Measurements from ENCODE around the gene CBY1.

CBY1 gene

GRCh38 chr22:38649841-38650522 lies 6.5 kb upstream of the CBY1 start:
- H3K36me3 ChIP-seq (ENCODE audit: control insufficient read depth, insufficient read depth, low read length), result peaks cover 4% of the 10 kb centered on the region
- H3K9me3 ChIP-seq (ENCODE audit: control insufficient read depth, low read length), result no peaks in the 10 kb centered on the region
- H3K4me3 ChIP-seq (ENCODE audit: extremely low read depth, insufficient read depth, low read length, poor library complexity, severe bottlenecking), result no peak overlapping the region
- H3K27ac ChIP-seq (ENCODE audit: low read depth, low read length, severe bottlenecking), result no peak overlapping the region
- H3K4me1 ChIP-seq (ENCODE audit: control insufficient read depth, insufficient read depth, low read length, poor library complexity, severe bottlenecking), result no peaks in the 10 kb centered on the region
- WGBS, 2 experiments (ENCODE audit: insufficient coverage in 2 of 2), result 88% methylated on average over 1 of the region's 5 CpGs; no CpG with 5 or more reads in 1 of the 2 experiments

GRCh38 chr22:38652859-38653258 lies 3.6 kb upstream of the CBY1 start:
- no peak overlapping the region for H3K27ac ChIP-seq (ENCODE audit: low read depth, low read length, severe bottlenecking)
- H3K9me3 ChIP-seq (ENCODE audit: control insufficient read depth, low read length), result no peaks in the 10 kb centered on the region
- H3K4me3 ChIP-seq (ENCODE audit: extremely low read depth, insufficient read depth, low read length, poor library complexity, severe bottlenecking), result no peak overlapping the region
- H3K36me3 ChIP-seq (ENCODE audit: control insufficient read depth, insufficient read depth, low read length), result no peaks in the 10 kb centered on the region
- H3K4me1 ChIP-seq (ENCODE audit: control insufficient read depth, insufficient read depth, low read length, poor library complexity, severe bottlenecking), result no peaks in the 10 kb centered on the region

GRCh38 chr22:38653741-38654140 lies 2.7 kb upstream of the CBY1 start:
- Histone ChIP-seq H3K36me3 (ENCODE audit: control insufficient read depth, insufficient read depth, low read length) (no peaks in the 10 kb centered on the region), H3K4me1 (ENCODE audit: control insufficient read depth, insufficient read depth, low read length, poor library complexity, severe bottlenecking) (no peaks in the 10 kb centered on the region), H3K4me3 (ENCODE audit: extremely low read depth, insufficient read depth, low read length, poor library complexity, severe bottlenecking) (no peak overlapping the region), H3K9me3 (ENCODE audit: control insufficient read depth, low read length) (no peaks in the 10 kb centered on the region), H3K27ac (ENCODE audit: low read depth, low read length, severe bottlenecking) (no peak overlapping the region)
- 96 to 98% methylated on average over 6 of the region's 8 CpGs for WGBS, 2 experiments (ENCODE audit: insufficient coverage in 2 of 2)

- no peaks in the 10 kb centered on the region for H3K9me3 ChIP-seq (ENCODE audit: control insufficient read depth, low read length)
- no peaks in the 10 kb centered on the region for H3K4me1 ChIP-seq (ENCODE audit: control insufficient read depth, insufficient read depth, low read length, poor library complexity, severe bottlenecking)
- 6 to 7% methylated on average over 14 to 19 of the region's 22 CpGs for WGBS, 2 experiments (ENCODE audit: insufficient coverage in 2 of 2)
- no peaks in the 10 kb centered on the region for H3K36me3 ChIP-seq (ENCODE audit: control insufficient read depth, insufficient read depth, low read length)
- peak overlapping the region; percentile 97 for H3K27ac ChIP-seq (ENCODE audit: low read depth, low read length, severe bottlenecking)
- H3K4me3 ChIP-seq (ENCODE audit: extremely low read depth, insufficient read depth, low read length, poor library complexity, severe bottlenecking), result peak overlapping the region; percentile 87
Measured at GRCh38 chr22:38655519-38656255, 751 bp upstream of the CBY1 start.

GRCh38 chr22:38657045-38657909 lies 839 bp downstream of the CBY1 start:
- Histone ChIP-seq H3K9me3 (ENCODE audit: control insufficient read depth, low read length) (no peaks in the 10 kb centered on the region), H3K27ac (ENCODE audit: low read depth, low read length, severe bottlenecking) (no peak overlapping the region), H3K36me3 (ENCODE audit: control insufficient read depth, insufficient read depth, low read length) (peaks cover 10% of the 10 kb centered on the region), H3K4me3 (ENCODE audit: extremely low read depth, insufficient read depth, low read length, poor library complexity, severe bottlenecking) (peak overlapping the region; percentile 87), H3K4me1 (ENCODE audit: control insufficient read depth, insufficient read depth, low read length, poor library complexity, severe bottlenecking) (no peaks in the 10 kb centered on the region)
- WGBS, 2 experiments (ENCODE audit: insufficient coverage in 2 of 2), result 22 to 28% methylated on average over 11 to 13 of the region's 16 CpGs

GRCh38 chr22:38674888-38675287 lies 18.4 kb downstream of the CBY1 start:
- Histone ChIP-seq H3K36me3 (ENCODE audit: control insufficient read depth, insufficient read depth, low read length) (peaks cover 25% of the 10 kb centered on the region), H3K27ac (ENCODE audit: low read depth, low read length, severe bottlenecking) (no peak overlapping the region), H3K9me3 (ENCODE audit: control insufficient read depth, low read length) (no peaks in the 10 kb centered on the region), H3K4me1 (ENCODE audit: control insufficient read depth, insufficient read depth, low read length, poor library complexity, severe bottlenecking) (no peaks in the 10 kb centered on the region), H3K4me3 (ENCODE audit: extremely low read depth, insufficient read depth, low read length, poor library complexity, severe bottlenecking) (no peak overlapping the region)
- WGBS, 2 experiments (ENCODE audit: insufficient coverage in 2 of 2), result 94 to 98% methylated on average over 5 of the region's 5 CpGs

GRCh38 chr22:38675833-38676232 lies 19.4 kb downstream of the CBY1 start:
- Histone ChIP-seq H3K36me3 (ENCODE audit: control insufficient read depth, insufficient read depth, low read length) (peaks cover 22% of the 10 kb centered on the region), H3K27ac (ENCODE audit: low read depth, low read length, severe bottlenecking) (no peak overlapping the region), H3K9me3 (ENCODE audit: control insufficient read depth, low read length) (no peaks in the 10 kb centered on the region), H3K4me1 (ENCODE audit: control insufficient read depth, insufficient read depth, low read length, poor library complexity, severe bottlenecking) (no peaks in the 10 kb centered on the region), H3K4me3 (ENCODE audit: extremely low read depth, insufficient read depth, low read length, poor library complexity, severe bottlenecking) (no peak overlapping the region)
- 88 to 100% methylated on average over 3 of the region's 3 CpGs for WGBS, 2 experiments (ENCODE audit: insufficient coverage in 2 of 2)

GRCh38 chr22:38681582-38682335 lies 25.3 kb downstream of the CBY1 start, which contains the start of gene TOMM22:
TOMM22 (plus strand) TSS chr22:38681957; CDS start chr22:38681979, 22 bp downstream.
- peak within 1 kb of the TSS; percentile 46 for H3K27ac ChIP-seq (ENCODE audit: low read depth, low read length, severe bottlenecking)
- WGBS, 2 experiments (ENCODE audit: insufficient coverage in 2 of 2), result 1% methylated on average over 43 to 49 of the region's 60 CpGs
- peak within 1 kb of the TSS; percentile 96 for H3K4me3 ChIP-seq (ENCODE audit: extremely low read depth, insufficient read depth, low read length, poor library complexity, severe bottlenecking)
- H3K9me3 ChIP-seq (ENCODE audit: control insufficient read depth, low read length), result peaks cover 10% of the 10 kb centered on the region
- peaks cover 38% of the 10 kb centered on the region for H3K36me3 ChIP-seq (ENCODE audit: control insufficient read depth, insufficient read depth, low read length)
- no peaks in the 10 kb centered on the region for H3K4me1 ChIP-seq (ENCODE audit: control insufficient read depth, insufficient read depth, low read length, poor library complexity, severe bottlenecking)

- H3K4me1 ChIP-seq (ENCODE audit: control insufficient read depth, insufficient read depth, low read length, poor library complexity, severe bottlenecking), result no peaks in the 10 kb centered on the region
- H3K4me3 ChIP-seq (ENCODE audit: extremely low read depth, insufficient read depth, low read length, poor library complexity, severe bottlenecking), result no peak overlapping the region
- H3K27ac ChIP-seq (ENCODE audit: low read depth, low read length, severe bottlenecking), result no peak overlapping the region
- peaks cover 10% of the 10 kb centered on the region for H3K9me3 ChIP-seq (ENCODE audit: control insufficient read depth, low read length)
- peaks cover 70% of the 10 kb centered on the region for H3K36me3 ChIP-seq (ENCODE audit: control insufficient read depth, insufficient read depth, low read length)
- WGBS, 2 experiments (ENCODE audit: insufficient coverage in 2 of 2), result 93 to 100% methylated on average over 6 to 8 of the region's 9 CpGs
Measured at GRCh38 chr22:38684895-38685294, 28.5 kb downstream of the CBY1 start.

GRCh38 chr22:38685761-38686160 lies 29.3 kb downstream of the CBY1 start:
- Histone ChIP-seq H3K4me1 (ENCODE audit: control insufficient read depth, insufficient read depth, low read length, poor library complexity, severe bottlenecking) (no peaks in the 10 kb centered on the region), H3K27ac (ENCODE audit: low read depth, low read length, severe bottlenecking) (no peak overlapping the region), H3K36me3 (ENCODE audit: control insufficient read depth, insufficient read depth, low read length) (peaks cover 76% of the 10 kb centered on the region), H3K4me3 (ENCODE audit: extremely low read depth, insufficient read depth, low read length, poor library complexity, severe bottlenecking) (no peak overlapping the region), H3K9me3 (ENCODE audit: control insufficient read depth, low read length) (peaks cover 10% of the 10 kb centered on the region)
- 100% methylated on average over 1 of the region's 1 CpG; no CpG with 5 or more reads in 1 of the 2 experiments for WGBS, 2 experiments (ENCODE audit: insufficient coverage in 2 of 2)

All from mesodermal cell (in vitro differentiated cells).